ENCODE results near the gene FABP6.

FABP6 gene

GRCh38 chr5:160284291-160284873 lies 55.1 kb downstream of the FABP6 start:
- Histone ChIP-seq H3K36me3 (ENCODE audit: control insufficient read depth, insufficient read depth, low read length) (no peaks in the 10 kb centered on the region), H3K27me3 (ENCODE audit: insufficient read depth, low read length, poor library complexity) (no peaks in the 10 kb centered on the region), H4K5ac (ENCODE audit: low read length) (no peak overlapping the region), H3K79me2 (ENCODE audit: control insufficient read depth, insufficient read depth, low read length) (no peaks in the 10 kb centered on the region), H3K4me3 (ENCODE audit: low read length) (no peak overlapping the region), H3K79me1 (ENCODE audit: low read length) (peaks cover 7% of the 10 kb centered on the region), H3K4me1 (ENCODE audit: control insufficient read depth, low read depth, low read length) (peaks cover 6% of the 10 kb centered on the region), H2AK5ac (ENCODE audit: low read length) (no peak overlapping the region), H3K18ac (ENCODE audit: low read length) (no peak overlapping the region), H3K23ac (ENCODE audit: low read length) (no peak overlapping the region), H3K56ac (ENCODE audit: low read length) (no peak overlapping the region), H3K4ac (ENCODE audit: low read depth, low read length) (no peak overlapping the region), H3K4me2 (ENCODE audit: low read length) (no peak overlapping the region), H4K8ac (ENCODE audit: low read depth, low read length) (no peak overlapping the region), H2BK5ac (ENCODE audit: low read length) (no peak overlapping the region), H2BK120ac (ENCODE audit: low read depth, low read length) (no peak overlapping the region), H3K27ac (ENCODE audit: low read depth, low read length) (no peak overlapping the region), H3K9ac (ENCODE audit: low read length) (no peak overlapping the region), H2BK15ac (replicated peaks; ENCODE audit: low read depth) (no peak overlapping the region)
- no CpG with 5 or more reads among the region's 4 CpGs for WGBS (ENCODE audit: extremely low coverage, insufficient coverage, low lambda C conversion rate)
- peak; percentile 53 for DNase-seq

GRCh38 chr5:160285316-160285715 lies 56.0 kb downstream of the FABP6 start:
- Histone ChIP-seq H3K79me2 (ENCODE audit: control insufficient read depth, insufficient read depth, low read length) (no peaks in the 10 kb centered on the region), H2BK15ac (replicated peaks; ENCODE audit: low read depth) (no peak overlapping the region), H3K27me3 (ENCODE audit: insufficient read depth, low read length, poor library complexity) (no peaks in the 10 kb centered on the region), H4K5ac (ENCODE audit: low read length) (no peak overlapping the region), H2BK120ac (ENCODE audit: low read depth, low read length) (no peak overlapping the region), H2AK5ac (ENCODE audit: low read length) (no peak overlapping the region), H3K4ac (ENCODE audit: low read depth, low read length) (no peak overlapping the region), H2BK5ac (ENCODE audit: low read length) (no peak overlapping the region), H3K4me1 (ENCODE audit: control insufficient read depth, low read depth, low read length) (peaks cover 11% of the 10 kb centered on the region), H3K4me3 (ENCODE audit: low read length) (no peak overlapping the region), H3K36me3 (ENCODE audit: control insufficient read depth, insufficient read depth, low read length) (no peaks in the 10 kb centered on the region), H3K18ac (ENCODE audit: low read length) (no peak overlapping the region), H3K4me2 (ENCODE audit: low read length) (no peak overlapping the region), H4K8ac (ENCODE audit: low read depth, low read length) (no peak overlapping the region), H3K27ac (ENCODE audit: low read depth, low read length) (no peak overlapping the region), H3K56ac (ENCODE audit: low read length) (no peak overlapping the region), H3K23ac (ENCODE audit: low read length) (no peak overlapping the region), H3K79me1 (ENCODE audit: low read length) (peaks cover 9% of the 10 kb centered on the region), H3K9ac (ENCODE audit: low read length) (no peak overlapping the region)
- DNase-seq: no peak
- no CpG with 5 or more reads among the region's 2 CpGs for WGBS (ENCODE audit: extremely low coverage, insufficient coverage, low lambda C conversion rate)

DNA sequence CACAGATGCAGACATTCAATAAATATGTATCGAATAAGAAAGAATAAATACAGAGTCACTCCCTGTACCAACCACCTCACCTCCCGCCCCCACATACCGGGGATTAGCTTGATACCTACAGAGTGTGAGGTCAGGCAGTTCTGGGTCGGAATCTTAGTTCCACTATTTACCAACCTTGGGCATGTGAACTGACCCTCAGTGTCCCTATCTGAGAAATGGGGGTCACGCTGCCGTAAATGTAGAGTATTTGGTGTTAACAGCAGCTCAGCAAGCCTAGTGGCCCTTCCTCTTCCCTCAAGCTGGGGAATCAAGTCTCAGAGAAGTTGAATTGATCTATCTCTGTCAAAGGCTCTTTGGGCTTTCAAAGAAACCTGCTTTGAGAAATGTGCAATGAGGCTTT lies 57.6 kb downstream of the FABP6 start:
- no CpG with 5 or more reads among the region's 6 CpGs for WGBS (ENCODE audit: extremely low coverage, insufficient coverage, low lambda C conversion rate)
- H2BK5ac ChIP-seq (ENCODE audit: low read length): no peak overlapping the region

DNA sequence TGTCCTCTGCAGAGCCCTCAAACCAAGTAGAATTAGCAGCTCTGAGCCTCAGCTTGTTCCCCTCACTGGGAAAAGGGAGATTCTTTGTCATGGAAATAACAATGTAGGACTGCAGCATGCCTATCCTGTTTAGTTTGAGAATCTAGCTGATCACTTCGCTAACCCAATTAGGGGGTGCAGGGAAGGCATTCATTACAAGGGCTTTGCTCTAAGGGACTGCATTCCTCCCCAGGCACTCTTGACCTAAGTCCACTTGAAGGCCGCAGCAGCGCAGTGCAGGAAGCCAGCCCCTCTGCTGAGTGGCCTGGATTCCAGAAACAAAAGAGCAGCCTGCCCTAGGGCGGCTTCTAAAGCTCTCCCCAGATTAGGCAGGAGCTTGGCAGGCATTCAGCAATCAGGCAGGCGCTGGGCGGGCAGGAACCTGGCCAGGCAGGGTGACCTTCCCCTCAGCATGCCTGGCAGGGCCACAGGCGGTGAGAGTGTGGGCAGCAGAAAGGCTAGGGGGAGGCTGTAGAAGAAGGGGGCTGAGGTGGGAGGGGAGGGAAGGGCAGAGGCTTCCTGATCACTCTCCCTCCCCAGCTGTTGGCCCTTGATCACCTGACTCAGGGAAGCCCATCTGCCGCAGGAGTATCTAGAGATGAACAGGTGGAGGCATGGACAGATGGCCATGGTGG lies 58.2 kb downstream of the FABP6 start:
- no peak overlapping the region for H3K18ac ChIP-seq (ENCODE audit: low read length)
- peaks cover 14% of the 10 kb centered on the region for H3K79me1 ChIP-seq (ENCODE audit: low read length)
- H3K4me2 ChIP-seq (ENCODE audit: low read length): no peak overlapping the region
- H3K4me3 ChIP-seq (ENCODE audit: low read length): no peak overlapping the region
- no peak overlapping the region for H2BK15ac ChIP-seq (replicated peaks; ENCODE audit: low read depth)
- DNase-seq: peak; percentile 95
- no peaks in the 10 kb centered on the region for H3K27me3 ChIP-seq (ENCODE audit: insufficient read depth, low read length, poor library complexity)
- no peak overlapping the region for H3K23ac ChIP-seq (ENCODE audit: low read length)
- no peak overlapping the region for H2AK5ac ChIP-seq (ENCODE audit: low read length)
- H3K36me3 ChIP-seq (ENCODE audit: control insufficient read depth, insufficient read depth, low read length): no peaks in the 10 kb centered on the region
- no CpG with 5 or more reads among the region's 8 CpGs for WGBS (ENCODE audit: extremely low coverage, insufficient coverage, low lambda C conversion rate)
- peaks cover 11% of the 10 kb centered on the region for H3K4me1 ChIP-seq (ENCODE audit: control insufficient read depth, low read depth, low read length)
- H2BK5ac ChIP-seq (ENCODE audit: low read length): peak overlapping the region; percentile 44
- H2BK120ac ChIP-seq (ENCODE audit: low read depth, low read length): no peak overlapping the region
- no peak overlapping the region for H4K5ac ChIP-seq (ENCODE audit: low read length)
- H3K4ac ChIP-seq (ENCODE audit: low read depth, low read length): no peak overlapping the region
- peak overlapping the region; percentile 78 for H3K56ac ChIP-seq (ENCODE audit: low read length)
- H4K8ac ChIP-seq (ENCODE audit: low read depth, low read length): no peak overlapping the region
- H3K9ac ChIP-seq (ENCODE audit: low read length): peak overlapping the region; percentile 31
- peaks cover 5% of the 10 kb centered on the region for H3K79me2 ChIP-seq (ENCODE audit: control insufficient read depth, insufficient read depth, low read length)
- H3K27ac ChIP-seq (ENCODE audit: low read depth, low read length): peak overlapping the region; percentile 59

More for the DNA sequence above, 57.6 kb downstream of the FABP6 start:
- Histone ChIP-seq H3K27me3 (ENCODE audit: insufficient read depth, low read length, poor library complexity) (no peaks in the 10 kb centered on the region), H3K4me3 (ENCODE audit: low read length) (no peak overlapping the region), H3K9ac (ENCODE audit: low read length) (peak overlapping the region; percentile 31), H3K36me3 (ENCODE audit: control insufficient read depth, insufficient read depth, low read length) (no peaks in the 10 kb centered on the region), H3K4me1 (ENCODE audit: control insufficient read depth, low read depth, low read length) (peaks cover 11% of the 10 kb centered on the region), H3K27ac (ENCODE audit: low read depth, low read length) (peak overlapping the region; percentile 59), H2BK15ac (replicated peaks; ENCODE audit: low read depth) (no peak overlapping the region), H2BK120ac (ENCODE audit: low read depth, low read length) (no peak overlapping the region), H3K79me1 (ENCODE audit: low read length) (peaks cover 14% of the 10 kb centered on the region), H3K79me2 (ENCODE audit: control insufficient read depth, insufficient read depth, low read length) (peaks cover 5% of the 10 kb centered on the region), H3K4me2 (ENCODE audit: low read length) (no peak overlapping the region), H4K8ac (ENCODE audit: low read depth, low read length) (no peak overlapping the region), H2AK5ac (ENCODE audit: low read length) (no peak overlapping the region), H3K4ac (ENCODE audit: low read depth, low read length) (no peak overlapping the region), H3K18ac (ENCODE audit: low read length) (no peak overlapping the region), H3K23ac (ENCODE audit: low read length) (no peak overlapping the region), H4K5ac (ENCODE audit: low read length) (no peak overlapping the region), H3K56ac (ENCODE audit: low read length) (peak overlapping the region; percentile 78)
- DNase-seq: no peak

All from mesendoderm (in vitro differentiated cells).